ENCODE measurements around the gene TBC1D16. TPM values are rescaled to one million over a fixed set of nuclear protein-coding genes. Genes with fewer than 3 reads are reported as not detected.

TBC1D16 gene
- total and polyA plus RNA-seq, 10 of the 15 experiments (the other 5 are each of a cell fraction or from before 2014, with no cell fraction given), result 0.01 to 0.13 (median 0.06) TPM; not detected in 3

GRCh38 chr17:79985361-79985942 lies 50.2 kb downstream of the TBC1D16 start:
- no peaks in the 10 kb centered on the region for H4K20me1 ChIP-seq (ENCODE audit: control insufficient read depth, insufficient read depth)
- H3K4me1 ChIP-seq (ENCODE audit: control insufficient read depth, insufficient read depth, low read length), result no peaks in the 10 kb centered on the region
- no peak overlapping the region for H2AFZ ChIP-seq (ENCODE audit: control insufficient read depth, low read depth, low read length)
- ATAC-seq (no peak), FAIRE-seq (no peak), DNase-seq (ENCODE audit: low read depth, low spot score) (no peak)
- H3K9ac ChIP-seq (ENCODE audit: control insufficient read depth, insufficient read depth, low read length), result no peak overlapping the region
- peaks cover 1 to 3% of the 10 kb centered on the region in 2 experiments; a peak in 2 of 4 replicates for H3K27me3 ChIP-seq (replicated peaks in 1 of 2; ENCODE audit: control insufficient read depth in 2 of 2, insufficient read depth in 2 of 2, low read length in 1 of 2)
- WGBS (ENCODE audit: insufficient coverage, insufficient replicate concordance, low lambda C conversion rate, missing lambda C conversion rate), result 60% methylated on average over 17 of the region's 17 CpGs
- ChIA-PET POLR2A (interaction anchor here (0.6 kb wide), 1 partner anchor 239 kb away, joined by 5 read pairs; no protein-coding TSS in a partner anchor), RAD21 (ENCODE audit: unreplicated experiment) (no interaction called here), CTCF (interaction anchor here (1.1 kb wide), 1 partner anchor 189 kb away, joined by 3 read pairs; the partner anchor contains the start of gene CBX8), SMC1A (ENCODE audit: uncharacterized antibody, unreplicated experiment) (no interaction called here)
- no peaks in the 10 kb centered on the region for H3K79me2 ChIP-seq (ENCODE audit: control insufficient read depth, insufficient read depth, low read length)
- no peak overlapping the region for H3K4me3 ChIP-seq
- no peaks in the 10 kb centered on the region for H3K36me3 ChIP-seq (ENCODE audit: control insufficient read depth in 2 of 2, insufficient read depth in 2 of 2, low read length in 1 of 2)
- BruUV-seq (replicated peaks), result no TSS peak
- intact Hi-C loops (cut with micrococcal nuclease; ENCODE audit: unreplicated experiment) (no loop called here), in situ Hi-C loops (cut with MboI) (no loop called here)
- no peaks in the 10 kb centered on the region for H3K9me3 ChIP-seq (replicated peaks; ENCODE audit: control insufficient read depth, insufficient read depth, low read length)
- H3K27ac ChIP-seq (ENCODE audit: control insufficient read depth, insufficient read depth), result no peak overlapping the region
- H3K4me2 ChIP-seq (ENCODE audit: control insufficient read depth, insufficient read depth), result no peak overlapping the region
- no peak for TF ChIP-seq SUZ12 (IDR thresholded peaks at IDR 0.05; ENCODE audit: unreplicated experiment)
- TF ChIP-seq IKZF2 (IDR thresholded peaks at IDR 0.05), result no peak
- TF ChIP-seq NFIC (IDR thresholded peaks at IDR 0.05; ENCODE audit: low read depth, low read length), result no peak
- no peak for TF ChIP-seq SMARCA5 (IDR thresholded peaks at IDR 0.05)
- no peak for TF ChIP-seq IKZF1 (conservative IDR thresholded peaks at IDR 0.05)
- no peak for TF ChIP-seq NR2F1 (conservative IDR thresholded peaks at IDR 0.05)
- TF ChIP-seq RELB (IDR thresholded peaks at IDR 0.05; ENCODE audit: low read depth), result no peak
- no peak for TF ChIP-seq EP300 (IDR thresholded peaks at IDR 0.05; ENCODE audit: borderline replicate concordance in 1 of 2, control insufficient read depth in 1 of 2, low read depth in 2 of 2, low read length in 2 of 2)
- TF ChIP-seq ZNF207 (IDR thresholded peaks at IDR 0.05; ENCODE audit: borderline replicate concordance), result no peak
- TF ChIP-seq CUX1 (IDR thresholded peaks at IDR 0.05; ENCODE audit: insufficient replicate concordance, low read depth, low read length), result no peak
- TF ChIP-seq KLF5 (IDR thresholded peaks at IDR 0.05; ENCODE audit: partially characterized antibody), result no peak
- no peak for TF ChIP-seq POLR2AphosphoS2 (IDR thresholded peaks at IDR 0.05; ENCODE audit: low read depth, low read length)
- no peak for TF ChIP-seq ZSCAN29 (IDR thresholded peaks at IDR 0.05)
- no peak for TF ChIP-seq MEF2A (IDR thresholded peaks at IDR 0.05; ENCODE audit: insufficient read depth, low read depth, low read length)
- no peak for TF ChIP-seq FOXM1 (IDR thresholded peaks at IDR 0.05; ENCODE audit: low read depth, low read length)

Measured in GM12878 (cell line).